Measurements from ENCODE around the gene CYTH1.

GRCh38 chr17:78643326-78643725 lies 138.7 kb downstream of the CYTH1 start:
- TF ChIP-seq CTCF (IDR thresholded peaks at IDR 0.05) (no peak), REST (IDR thresholded peaks at IDR 0.05; ENCODE audit: insufficient read depth in 1 of 2, low read depth in 2 of 2, low read length in 1 of 2) (no peak), TCF7L2 (IDR thresholded peaks at IDR 0.05; ENCODE audit: low read depth, low read length) (no peak)
